ENCODE measurements around the gene TEX19. TPM values are rescaled to one million over a fixed set of nuclear protein-coding genes. Genes with fewer than 3 reads are reported as not detected.

Gene TEX19
- total RNA-seq, 3 donors from 2014 or later (not counting 1 experiment from before 2014, with no cell fraction given): not detected

DNA sequence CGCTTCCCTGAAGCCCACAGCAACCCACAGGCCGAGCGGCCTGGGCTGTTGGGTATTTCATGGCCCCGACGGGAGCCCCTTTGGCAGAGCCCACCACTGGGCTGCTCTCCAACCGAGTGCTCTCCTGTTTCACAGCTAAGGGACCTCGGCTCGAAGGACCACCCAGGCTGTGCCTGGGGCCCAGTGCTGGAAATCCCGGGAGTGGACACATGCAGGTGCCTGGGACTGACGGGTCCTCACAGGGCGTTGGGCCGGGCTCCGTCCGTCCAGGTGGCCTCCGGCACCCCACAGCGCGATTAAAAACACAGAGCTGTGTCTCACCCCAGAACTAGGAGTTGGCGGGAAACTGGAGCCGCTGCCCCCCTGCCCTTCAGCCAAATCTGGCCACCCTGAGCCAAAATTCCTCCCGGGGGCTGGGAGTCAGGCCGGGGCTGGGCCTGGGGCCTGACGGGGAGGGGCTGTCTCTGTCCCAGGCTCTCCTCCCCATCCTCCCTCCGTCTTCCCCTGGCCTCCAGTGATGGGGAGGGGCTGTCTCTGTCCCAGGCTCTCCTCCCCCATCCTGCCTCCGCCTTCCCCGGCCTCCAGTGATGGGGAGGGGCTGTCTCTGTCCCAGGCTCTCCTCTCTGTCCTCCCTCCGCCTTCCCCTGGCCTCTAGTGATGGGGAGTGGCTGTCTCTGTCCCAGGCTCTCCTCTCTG is 26.7 kb downstream of the TEX19 start:
- TF ChIP-seq, protein P1, sequence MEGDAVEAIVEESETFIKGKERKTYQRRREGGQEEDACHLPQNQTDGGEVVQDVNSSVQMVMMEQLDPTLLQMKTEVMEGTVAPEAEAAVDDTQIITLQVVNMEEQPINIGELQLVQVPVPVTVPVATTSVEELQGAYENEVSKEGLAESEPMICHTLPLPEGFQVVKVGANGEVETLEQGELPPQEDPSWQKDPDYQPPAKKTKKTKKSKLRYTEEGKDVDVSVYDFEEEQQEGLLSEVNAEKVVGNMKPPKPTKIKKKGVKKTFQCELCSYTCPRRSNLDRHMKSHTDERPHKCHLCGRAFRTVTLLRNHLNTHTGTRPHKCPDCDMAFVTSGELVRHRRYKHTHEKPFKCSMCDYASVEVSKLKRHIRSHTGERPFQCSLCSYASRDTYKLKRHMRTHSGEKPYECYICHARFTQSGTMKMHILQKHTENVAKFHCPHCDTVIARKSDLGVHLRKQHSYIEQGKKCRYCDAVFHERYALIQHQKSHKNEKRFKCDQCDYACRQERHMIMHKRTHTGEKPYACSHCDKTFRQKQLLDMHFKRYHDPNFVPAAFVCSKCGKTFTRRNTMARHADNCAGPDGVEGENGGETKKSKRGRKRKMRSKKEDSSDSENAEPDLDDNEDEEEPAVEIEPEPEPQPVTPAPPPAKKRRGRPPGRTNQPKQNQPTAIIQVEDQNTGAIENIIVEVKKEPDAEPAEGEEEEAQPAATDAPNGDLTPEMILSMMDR (IDR thresholded peaks at IDR 0.05): no peak
- 59% methylated on average over 21 of the region's 26 CpGs for WGBS (ENCODE audit: insufficient coverage)
- no peak overlapping the region for H3K4me3 Mint-ChIP-seq
- intact Hi-C loops (cut with micrococcal nuclease): no loop called here
- Histone ChIP-seq H3K27me3 (ENCODE audit: control insufficient read depth, insufficient read depth, low read length) (peaks cover 15% of the 10 kb centered on the region), H3K4me1 (ENCODE audit: control insufficient read depth, insufficient read depth, low read length) (peaks cover 5% of the 10 kb centered on the region), H3K4me3 (ENCODE audit: low read length) (no peak overlapping the region), H3K9me3 (ENCODE audit: control insufficient read depth, insufficient read depth, low read length) (no peaks in the 10 kb centered on the region), H3K27ac (ENCODE audit: low read length) (no peak overlapping the region), H3K36me3 (ENCODE audit: control insufficient read depth, insufficient read depth, low read length) (no peaks in the 10 kb centered on the region)
- no peak for ATAC-seq
- DNase-seq: no peak
- no peaks in the 10 kb centered on the region for H3K36me3 Mint-ChIP-seq
- no peak overlapping the region for H3K27ac Mint-ChIP-seq
- H3K9me3 Mint-ChIP-seq: no peaks in the 10 kb centered on the region
- H3K4me1 Mint-ChIP-seq: peaks cover 0 to 13% of the 10 kb centered on the region in 2 donors
- peaks cover 0 to 9% of the 10 kb centered on the region in 2 donors for H3K27me3 Mint-ChIP-seq (ENCODE audit: low read depth in 2 of 2)

DNA sequence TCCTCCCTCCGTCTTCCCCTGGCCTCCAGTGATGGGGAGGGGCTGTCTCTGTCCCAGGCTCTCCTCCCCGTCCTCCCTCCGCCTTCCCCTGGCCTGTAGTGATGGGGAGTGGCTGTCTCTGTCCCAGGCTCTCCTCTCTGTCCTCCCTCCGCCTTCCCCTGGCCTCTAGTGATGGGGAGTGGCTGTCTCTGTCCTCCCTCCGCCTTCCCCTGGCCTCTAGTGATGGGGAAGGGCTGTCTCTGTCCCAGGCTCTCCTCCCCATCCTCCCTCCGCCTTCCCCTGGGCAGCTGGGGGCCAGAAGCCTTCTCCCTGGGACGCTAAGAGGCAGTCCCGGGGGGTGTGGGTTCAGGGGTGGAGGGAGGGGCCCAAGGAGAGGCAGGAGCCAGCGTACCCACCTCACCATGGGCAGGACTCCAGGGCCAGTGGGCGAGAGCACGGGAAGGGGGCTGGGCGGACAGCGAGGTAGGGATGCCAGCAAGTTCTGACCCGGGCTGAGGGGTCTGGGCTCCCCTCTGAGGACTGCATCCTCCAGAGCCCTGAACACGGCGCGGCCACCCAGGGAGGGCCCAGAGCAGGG is 27.3 kb downstream of the TEX19 start:
- TF ChIP-seq, protein P1 (IDR thresholded peaks at IDR 0.05): no peak
- peaks cover 15% of the 10 kb centered on the region for H3K27me3 ChIP-seq (ENCODE audit: control insufficient read depth, insufficient read depth, low read length)

DNA sequence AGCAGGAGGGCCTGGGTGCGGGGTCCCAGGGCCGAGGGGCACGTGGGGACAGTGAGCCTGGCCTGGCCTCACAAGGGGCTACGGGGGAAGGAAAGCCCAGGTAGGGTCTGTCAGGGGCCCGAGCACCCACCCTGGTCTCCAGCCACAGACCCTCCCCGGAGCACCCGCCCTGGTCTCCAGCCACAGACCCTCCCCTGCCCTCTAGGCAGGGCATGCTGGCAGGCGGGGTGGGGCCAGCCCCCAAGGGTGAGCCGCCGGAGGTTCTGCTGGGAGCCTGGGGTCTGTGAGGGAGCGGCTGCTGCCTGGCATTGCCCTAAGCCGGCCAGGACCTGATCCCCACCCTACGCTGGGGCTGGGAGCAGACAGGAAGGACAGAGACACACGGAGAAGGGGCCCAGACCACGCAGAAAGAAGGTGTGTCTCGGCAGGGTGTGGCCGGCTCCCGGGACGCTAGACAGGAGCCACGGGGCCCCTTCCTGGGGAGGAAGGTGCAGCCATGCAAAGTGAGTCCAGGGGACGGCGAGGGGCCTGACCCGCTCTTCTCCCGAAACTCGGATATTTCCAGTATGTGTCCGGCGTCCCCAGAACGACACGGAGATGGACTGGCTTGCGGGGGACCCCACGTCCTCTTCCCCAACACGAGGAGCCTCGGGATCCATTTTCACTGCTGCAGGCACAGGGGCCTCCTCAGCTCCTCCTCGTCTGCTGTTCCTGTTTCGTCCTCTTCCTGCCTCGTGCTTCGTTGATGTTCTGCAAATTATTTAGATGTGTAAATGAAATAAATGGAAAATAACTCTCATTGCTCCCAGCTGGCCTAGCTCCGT is 28.0 kb downstream of the TEX19 start:
- Histone ChIP-seq H3K27me3 (ENCODE audit: control insufficient read depth, insufficient read depth, low read length) (peaks cover 15% of the 10 kb centered on the region), H3K9me3 (ENCODE audit: control insufficient read depth, insufficient read depth, low read length) (no peaks in the 10 kb centered on the region), H3K4me1 (ENCODE audit: control insufficient read depth, insufficient read depth, low read length) (peaks cover 5% of the 10 kb centered on the region), H3K36me3 (ENCODE audit: control insufficient read depth, insufficient read depth, low read length) (peaks cover 3% of the 10 kb centered on the region), H3K4me3 (ENCODE audit: low read length) (no peak overlapping the region), H3K27ac (ENCODE audit: low read length) (no peak overlapping the region)
- no peak overlapping the region for H3K27ac Mint-ChIP-seq
- no peak for DNase-seq
- intact Hi-C loops (cut with micrococcal nuclease): no loop called here
- peaks cover 0 to 7% of the 10 kb centered on the region in 2 donors for H3K4me1 Mint-ChIP-seq
- H3K9me3 Mint-ChIP-seq: no peaks in the 10 kb centered on the region
- ATAC-seq: no peak
- TF ChIP-seq, protein P1 (IDR thresholded peaks at IDR 0.05): no peak
- WGBS (ENCODE audit: insufficient coverage): 47% methylated on average over 38 of the region's 38 CpGs
- no peaks in the 10 kb centered on the region for H3K36me3 Mint-ChIP-seq
- peaks cover 0 to 5% of the 10 kb centered on the region in 2 donors for H3K27me3 Mint-ChIP-seq (ENCODE audit: low read depth in 2 of 2)
- no peak overlapping the region for H3K4me3 Mint-ChIP-seq

More for the DNA sequence above, 27.3 kb downstream of the TEX19 start:
- ATAC-seq (no peak), DNase-seq (no peak)
- Histone ChIP-seq H3K4me3 (ENCODE audit: low read length) (no peak overlapping the region), H3K27ac (ENCODE audit: low read length) (no peak overlapping the region), H3K9me3 (ENCODE audit: control insufficient read depth, insufficient read depth, low read length) (no peaks in the 10 kb centered on the region), H3K4me1 (ENCODE audit: control insufficient read depth, insufficient read depth, low read length) (peaks cover 5% of the 10 kb centered on the region), H3K36me3 (ENCODE audit: control insufficient read depth, insufficient read depth, low read length) (no peaks in the 10 kb centered on the region)
- intact Hi-C loops (cut with micrococcal nuclease): no loop called here
- Mint-ChIP-seq H3K4me3 (no peak overlapping the region), H3K36me3 (no peaks in the 10 kb centered on the region), H3K27me3 (ENCODE audit: low read depth in 2 of 2) (peaks cover 0 to 6% of the 10 kb centered on the region in 2 donors), H3K4me1 (peaks cover 0 to 9% of the 10 kb centered on the region in 2 donors), H3K9me3 (no peaks in the 10 kb centered on the region), H3K27ac (no peak overlapping the region)
- 72% methylated on average over 11 of the region's 17 CpGs for WGBS (ENCODE audit: insufficient coverage)

All from natural killer cell (primary cell).